PFSK-1 (cell line): ENCODE data around the gene HSDL1.

ENCODE experiments used
- FOXP2 ChIP-seq: optimal IDR thresholded peaks from 2 replicates; pipeline ENCODE3; 2011; ENCODE audit warnings: borderline replicate concordance, control low read depth, inconsistent platforms; ENCODE audit not compliant: insufficient read depth; ENCODE audit errors: extremely low read length, extremely low read depth
- POLR2AphosphoS5 ChIP-seq: IDR thresholded peaks from 2 replicates; pipeline ENCODE4 v1.6.1; 2012; ENCODE audit warnings: low read depth, mild to moderate bottlenecking, control low read depth, low read length, moderate library complexity
- REST ChIP-seq, 2 experiments: IDR thresholded peaks; 2 replicates each; pipeline versions ENCODE4 v1.6.1 to v1.8.0; 2011 to 2012; ENCODE audit warnings: low read depth in 2 of 2, low read length in 2 of 2, control low read depth in 1 of 2, inconsistent platforms in 1 of 2, mild to moderate bottlenecking in 1 of 2, moderate library complexity in 1 of 2; ENCODE audit not compliant: insufficient read depth in 1 of 2
- SIN3A ChIP-seq: IDR thresholded peaks from 2 replicates; pipeline ENCODE4 v1.6.1; 2012; ENCODE audit warnings: mild to moderate bottlenecking, low read length, moderate library complexity, borderline replicate concordance; ENCODE audit not compliant: insufficient read depth
- TAF1 ChIP-seq: IDR thresholded peaks from 2 replicates; pipeline ENCODE4 v1.6.1; 2012; ENCODE audit warnings: low read length, control low read depth, borderline replicate concordance; ENCODE audit not compliant: insufficient read depth

Gene HSDL1

DNA sequence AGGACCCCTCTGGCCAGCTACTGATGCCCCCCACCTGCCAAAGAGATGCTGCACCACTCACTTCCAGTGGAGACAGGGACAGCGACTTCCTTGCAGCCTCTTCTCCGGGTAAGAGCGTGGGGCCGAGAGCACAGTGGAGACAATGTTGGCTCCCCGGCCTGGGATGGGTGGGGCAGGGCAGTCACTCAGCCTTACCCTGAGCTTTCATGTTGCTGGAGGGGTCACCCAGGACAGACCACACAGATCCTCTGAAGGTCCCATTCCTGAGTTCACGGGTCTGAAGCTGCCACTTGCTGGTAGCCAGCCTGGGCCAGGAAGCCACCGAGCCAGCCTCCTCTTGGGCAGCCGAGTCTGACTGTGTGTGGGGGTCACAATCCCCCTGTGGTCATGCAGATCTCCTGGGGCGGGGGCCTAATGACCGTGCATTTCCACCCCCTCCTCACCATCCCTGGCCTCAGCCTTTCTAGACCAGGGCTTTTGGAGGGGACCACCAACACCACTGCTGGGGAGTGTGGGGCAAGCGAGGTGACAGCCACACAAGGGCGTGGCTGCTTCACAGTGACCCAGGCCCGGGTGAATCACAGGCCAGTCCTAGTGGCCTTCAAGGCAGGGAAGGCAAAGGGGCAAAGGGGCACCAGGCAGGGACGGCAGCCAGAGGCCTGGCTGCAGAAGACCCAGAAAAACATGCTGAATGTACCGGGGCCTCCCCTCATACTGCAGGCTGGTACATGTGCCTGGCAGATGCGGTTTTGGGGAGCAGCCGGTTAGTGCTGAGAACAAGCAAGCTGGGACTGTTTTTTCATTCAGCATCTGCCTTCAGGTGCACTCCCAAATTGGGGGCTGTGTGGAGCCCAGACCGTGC, 31.4 kb upstream of the HSDL1 start:
- no peak for TF ChIP-seq POLR2AphosphoS5
- no peak for TF ChIP-seq SIN3A
- no peak for TF ChIP-seq REST (IDR thresholded peaks at IDR 0.05; ENCODE audit: insufficient read depth in 1 of 2, low read depth in 2 of 2, low read length in 2 of 2)
- TF ChIP-seq FOXP2, result no peak

GRCh38 chr16:84175350-84176081, 30.5 kb upstream of the HSDL1 start:
- TF ChIP-seq FOXP2, result no peak
- TF ChIP-seq REST (IDR thresholded peaks at IDR 0.05; ENCODE audit: insufficient read depth in 1 of 2, low read depth in 2 of 2, low read length in 2 of 2), result no peak
- no peak for TF ChIP-seq SIN3A
- no peak for TF ChIP-seq POLR2AphosphoS5
- no peak for TF ChIP-seq TAF1

GRCh38 chr16:84174396-84174795, 29.4 kb upstream of the HSDL1 start:
- TF ChIP-seq SIN3A, result no peak
- TF ChIP-seq REST (IDR thresholded peaks at IDR 0.05; ENCODE audit: insufficient read depth in 1 of 2, low read depth in 2 of 2, low read length in 2 of 2), result no peak
- TF ChIP-seq FOXP2, result no peak

GRCh38 chr16:84169765-84170310, 24.9 kb upstream of the HSDL1 start:
- TF ChIP-seq REST (IDR thresholded peaks at IDR 0.05; ENCODE audit: insufficient read depth in 1 of 2, low read depth in 2 of 2, low read length in 2 of 2) (no peak), SIN3A (no peak), POLR2AphosphoS5 (no peak), FOXP2 (no peak), TAF1 (no peak)
